HUES64 (cell line): ENCODE data around the gene PPP1R16B.
"Not testable (repeated sequence)": the region's sequence is repeated elsewhere in the genome, so short reads cannot be mapped to it uniquely, and the experiment has no call there.

Source experiments
- H3K27ac ChIP-seq: 2 replicates; pipeline ENCODE4 v1.7.0; 2013; ENCODE audit warnings: low read depth, low read length, inconsistent platforms
- H3K27me3 ChIP-seq: 2 replicates; pipeline ENCODE4 v1.6.1; 2013; ENCODE audit warnings: mild to moderate bottlenecking, low read length; ENCODE audit not compliant: insufficient read depth
- H3K36me3 ChIP-seq: 2 replicates; pipeline ENCODE4 v1.6.1; 2013; ENCODE audit warnings: mild to moderate bottlenecking, low read length; ENCODE audit not compliant: insufficient read depth
- H3K4me1 ChIP-seq: 2 replicates; pipeline ENCODE4 v1.6.1; 2013; ENCODE audit warnings: mild to moderate bottlenecking, low read length, moderate library complexity; ENCODE audit not compliant: insufficient read depth
- H3K4me3 ChIP-seq: 2 replicates; pipeline ENCODE4 v1.5.1; 2013; ENCODE audit warnings: mild to moderate bottlenecking, low read length, moderate library complexity
- H3K9ac ChIP-seq: 2 replicates; pipeline ENCODE4 v1.6.1; 2013; ENCODE audit warnings: mild to moderate bottlenecking, low read depth, low read length
- H3K9me3 ChIP-seq: 2 replicates; pipeline ENCODE4 v1.6.1; 2013; ENCODE audit warnings: low read depth, low read length; ENCODE audit not compliant: insufficient read depth
- WGBS: fragments of 150-250, 120-280 bp; methylation state at CpG from one replicate; pipeline ENCODE4 v1.1.7; 2013; ENCODE audit warnings: missing lambda C conversion rate; 5-methylcytosine and 5-hydroxymethylcytosine counted together

The PPP1R16B gene

GRCh38 chr20:38811769-38812168, 6.3 kb downstream of the PPP1R16B start:
- Histone ChIP-seq H3K27ac (no peak overlapping the region), H3K4me3 (no peak overlapping the region), H3K4me1 (peaks cover 5% of the 10 kb centered on the region), H3K36me3 (no peaks in the 10 kb centered on the region), H3K9me3 (no peaks in the 10 kb centered on the region), H3K27me3 (peaks cover 19% of the 10 kb centered on the region), H3K9ac (no peak overlapping the region)
- whole genome bisulfite sequencing = 92% methylated on average over 4 of the region's 4 CpGs

- Histone ChIP-seq H3K36me3 (no peaks in the 10 kb centered on the region), H3K27me3 (peaks cover 15% of the 10 kb centered on the region), H3K27ac (no peak overlapping the region), H3K4me1 (peaks cover 5% of the 10 kb centered on the region), H3K9me3 (no peaks in the 10 kb centered on the region), H3K4me3 (no peak overlapping the region), H3K9ac (no peak overlapping the region)
- 86% methylated on average over 5 of the region's 5 CpGs for WGBS
Observed at GRCh38 chr20:38812182-38812581, 6.7 kb downstream of the PPP1R16B start.

- Histone ChIP-seq H3K9ac (no peak overlapping the region), H3K36me3 (no peaks in the 10 kb centered on the region), H3K27me3 (peaks cover 7% of the 10 kb centered on the region), H3K9me3 (no peaks in the 10 kb centered on the region), H3K27ac (no peak overlapping the region), H3K4me3 (no peak overlapping the region), H3K4me1 (peaks cover 6% of the 10 kb centered on the region)
- WGBS = 89% methylated on average over 4 of the region's 4 CpGs
Observed at GRCh38 chr20:38812709-38813573, 7.4 kb downstream of the PPP1R16B start.

GRCh38 chr20:38813574-38813962, 8.1 kb downstream of the PPP1R16B start:
- H3K4me1 ChIP-seq = peaks cover 11% of the 10 kb centered on the region
- not testable (repeated sequence) for H3K27me3 ChIP-seq, H3K4me3 ChIP-seq, H3K9ac ChIP-seq, H3K27ac ChIP-seq, H3K9me3 ChIP-seq, H3K36me3 ChIP-seq
- whole genome bisulfite sequencing = 95% methylated on average over 6 of the region's 6 CpGs

- Histone ChIP-seq H3K9ac (no peak overlapping the region), H3K9me3 (no peaks in the 10 kb centered on the region), H3K27me3 (no peaks in the 10 kb centered on the region), H3K27ac (no peak overlapping the region), H3K4me3 (no peak overlapping the region), H3K36me3 (no peaks in the 10 kb centered on the region), H3K4me1 (peaks cover 11% of the 10 kb centered on the region)
Observed at GRCh38 chr20:38815446-38815845, 9.9 kb downstream of the PPP1R16B start.

GRCh38 chr20:38818113-38819065, 12.9 kb downstream of the PPP1R16B start:
- H3K4me3 ChIP-seq = 0 out of 2 replicates have a peak overlapping the region, but pooled peaks have one; percentile 7
- no peaks in the 10 kb centered on the region for H3K36me3 ChIP-seq
- WGBS = 50% methylated on average over 9 of the region's 9 CpGs
- H3K9me3 ChIP-seq = no peaks in the 10 kb centered on the region
- H3K27ac ChIP-seq = no peak overlapping the region; the same call in 1 of the 2 replicates
- H3K4me1 ChIP-seq = peaks cover 11% of the 10 kb centered on the region
- H3K9ac ChIP-seq = no peak overlapping the region
- H3K27me3 ChIP-seq = no peaks in the 10 kb centered on the region

GRCh38 chr20:38825571-38825900, 20.0 kb downstream of the PPP1R16B start:
- 88% methylated on average over 1 of the region's 1 CpG for WGBS
- H3K4me3 ChIP-seq = no peak overlapping the region
- no peaks in the 10 kb centered on the region for H3K27me3 ChIP-seq
- H3K9ac ChIP-seq = no peak overlapping the region
- H3K36me3 ChIP-seq = no peaks in the 10 kb centered on the region
- peaks cover 20% of the 10 kb centered on the region for H3K4me1 ChIP-seq
- H3K27ac ChIP-seq = no peak overlapping the region
- H3K9me3 ChIP-seq = no peaks in the 10 kb centered on the region

- Histone ChIP-seq H3K9ac (no peak overlapping the region), H3K4me3 (no peak overlapping the region), H3K27ac (no peak overlapping the region), H3K27me3 (no peaks in the 10 kb centered on the region), H3K36me3 (no peaks in the 10 kb centered on the region), H3K9me3 (no peaks in the 10 kb centered on the region), H3K4me1 (peaks cover 20% of the 10 kb centered on the region)
- 27% methylated on average over 8 of the region's 9 CpGs for WGBS
Observed at GRCh38 chr20:38825901-38826625, 20.6 kb downstream of the PPP1R16B start.

GRCh38 chr20:38827770-38828281, 22.3 kb downstream of the PPP1R16B start:
- no peaks in the 10 kb centered on the region for H3K27me3 ChIP-seq
- 95% methylated on average over 6 of the region's 7 CpGs for WGBS
- no peak overlapping the region for H3K27ac ChIP-seq
- H3K4me3 ChIP-seq = no peak overlapping the region
- no peak overlapping the region for H3K9ac ChIP-seq
- peaks cover 20% of the 10 kb centered on the region for H3K4me1 ChIP-seq
- H3K9me3 ChIP-seq = no peaks in the 10 kb centered on the region
- no peaks in the 10 kb centered on the region for H3K36me3 ChIP-seq

GRCh38 chr20:38828514-38829295, 23.2 kb downstream of the PPP1R16B start:
- Histone ChIP-seq H3K36me3 (no peaks in the 10 kb centered on the region), H3K9me3 (no peaks in the 10 kb centered on the region), H3K4me1 (peaks cover 20% of the 10 kb centered on the region), H3K27ac (no peak overlapping the region), H3K27me3 (no peaks in the 10 kb centered on the region), H3K9ac (no peak overlapping the region), H3K4me3 (no peak overlapping the region)
- 93% methylated on average over 4 of the region's 6 CpGs for WGBS
